ENCODE measurements around the gene MRPL54.

- no peak for TF ChIP-seq CTCF (IDR thresholded peaks at IDR 0.05)
- no peak for TF ChIP-seq POLR2A (IDR thresholded peaks at IDR 0.05)
Observed at GRCh38 chr19:3743486-3743885, 19.0 kb upstream of the MRPL54 start.

Data from testis (tissue), 2 donors.